Effector memory CD4-positive, alpha-beta T cell (primary cell): ENCODE data around the gene IKBKG.
"Not testable (repeated sequence)": the region's sequence is repeated elsewhere in the genome, so short reads cannot be mapped to it uniquely, and the experiment has no call there.

Experiments
- DNase-seq, 3 donors: peaks; one replicate each; pipeline ENCODE4 v3.0.0-alpha.2; 2020
- H3K27ac ChIP-seq: 2 replicates; pipeline ENCODE4 v1.7.0; 2013; ENCODE audit warnings: mild to moderate bottlenecking, low read length, moderate library complexity; ENCODE audit not compliant: insufficient read depth, poor library complexity, severe bottlenecking
- H3K27me3 ChIP-seq: replicated peaks from 2 replicates; pipeline ENCODE4 v1.7.0; 2013; ENCODE audit warnings: mild to moderate bottlenecking, low read length; ENCODE audit not compliant: insufficient read depth, control insufficient read depth, poor library complexity, severe bottlenecking
- H3K36me3 ChIP-seq: 2 replicates; pipeline ENCODE4 v1.7.0; 2013; ENCODE audit warnings: mild to moderate bottlenecking, low read length, moderate library complexity; ENCODE audit not compliant: control insufficient read depth, insufficient read depth
- H3K4me1 ChIP-seq: 2 replicates; pipeline ENCODE4 v1.7.0; 2013; ENCODE audit warnings: low read length, mild to moderate bottlenecking; ENCODE audit not compliant: control insufficient read depth, insufficient read depth, poor library complexity, severe bottlenecking
- H3K4me3 ChIP-seq: 2 replicates; pipeline ENCODE4 v1.7.0; 2013; ENCODE audit warnings: low read length, low read depth, mild to moderate bottlenecking; ENCODE audit not compliant: insufficient read depth, poor library complexity, severe bottlenecking
- H3K9me3 ChIP-seq: 2 replicates; pipeline ENCODE4 v1.7.0; 2013; ENCODE audit warnings: mild to moderate bottlenecking, low read length, moderate library complexity; ENCODE audit not compliant: control insufficient read depth

Gene IKBKG

GRCh38 chrX:154602766-154603437, 55.5 kb downstream of the IKBKG start:
- Histone ChIP-seq H3K4me3 (no peak overlapping the region), H3K27me3 (no peaks in the 10 kb centered on the region), H3K36me3 (no peaks in the 10 kb centered on the region), H3K27ac (no peak overlapping the region), H3K9me3 (no peaks in the 10 kb centered on the region), H3K4me1 (no peaks in the 10 kb centered on the region)
- DNase-seq, result no peak

GRCh38 chrX:154603438-154604430, 56.3 kb downstream of the IKBKG start:
- no peaks in the 10 kb centered on the region for H3K4me1 ChIP-seq
- no peak overlapping the region for H3K27ac ChIP-seq

GRCh38 chrX:154605566-154605965, 58.1 kb downstream of the IKBKG start:
- H3K9me3 ChIP-seq, result no peaks in the 10 kb centered on the region
- no peak for DNase-seq
- no peaks in the 10 kb centered on the region for H3K4me1 ChIP-seq
- no peaks in the 10 kb centered on the region for H3K27me3 ChIP-seq
- H3K36me3 ChIP-seq, result no peaks in the 10 kb centered on the region
- no peak overlapping the region for H3K4me3 ChIP-seq
- H3K27ac ChIP-seq, result no peak overlapping the region

More at GRCh38 chrX:154603438-154604430, 56.3 kb downstream of the IKBKG start:
- H3K4me3 ChIP-seq, result no peak overlapping the region
- no peaks in the 10 kb centered on the region for H3K36me3 ChIP-seq
- H3K27me3 ChIP-seq, result no peaks in the 10 kb centered on the region
- no peak for DNase-seq
- no peaks in the 10 kb centered on the region for H3K9me3 ChIP-seq

GRCh38 chrX:154607370-154607769, 60.0 kb downstream of the IKBKG start:
- no peak overlapping the region for H3K27ac ChIP-seq
- no peaks in the 10 kb centered on the region for H3K27me3 ChIP-seq
- H3K9me3 ChIP-seq, result no peaks in the 10 kb centered on the region
- no peak overlapping the region for H3K4me3 ChIP-seq
- DNase-seq, result no peak
- H3K4me1 ChIP-seq, result no peaks in the 10 kb centered on the region
- H3K36me3 ChIP-seq, result no peaks in the 10 kb centered on the region

GRCh38 chrX:154607976-154608375, 60.6 kb downstream of the IKBKG start:
- H3K36me3 ChIP-seq, H3K4me1 ChIP-seq, DNase-seq, H3K4me3 ChIP-seq, H3K9me3 ChIP-seq, H3K27ac ChIP-seq, H3K27me3 ChIP-seq: not testable (repeated sequence)

GRCh38 chrX:154608823-154609222, 61.4 kb downstream of the IKBKG start:
- H3K9me3 ChIP-seq, H3K4me1 ChIP-seq, H3K36me3 ChIP-seq, DNase-seq, H3K4me3 ChIP-seq, H3K27ac ChIP-seq, H3K27me3 ChIP-seq: not testable (repeated sequence)

GRCh38 chrX:154611146-154611545, 63.7 kb downstream of the IKBKG start:
- DNase-seq, H3K4me1 ChIP-seq, H3K27me3 ChIP-seq, H3K36me3 ChIP-seq, H3K27ac ChIP-seq, H3K9me3 ChIP-seq, H3K4me3 ChIP-seq: not testable (repeated sequence)

GRCh38 chrX:154613586-154613985, 66.2 kb downstream of the IKBKG start:
- not testable (repeated sequence) for H3K36me3 ChIP-seq, DNase-seq, H3K27ac ChIP-seq, H3K27me3 ChIP-seq, H3K4me1 ChIP-seq, H3K9me3 ChIP-seq, H3K4me3 ChIP-seq
